ENCODE measurements around the gene COL11A1.

GRCh38 chr1:103112546-103112945, 4.2 kb upstream of the COL11A1 start:
- no peak for TF ChIP-seq CTCF (IDR thresholded peaks at IDR 0.05; ENCODE audit: poor library complexity)
- no peak for TF ChIP-seq EZH2phosphoT487 (IDR thresholded peaks at IDR 0.05; ENCODE audit: low read depth, severe bottlenecking, unreplicated experiment)

Data from hepatocyte (in vitro differentiated cells).